Measurements from ENCODE around the gene STK38.

- TF ChIP-seq CTCF (conservative IDR thresholded peaks at IDR 0.05 in 1 of 2, IDR thresholded peaks at IDR 0.05 in 1 of 2; ENCODE audit: low read depth in 1 of 2, low read length in 2 of 2) = peak in 1 of 2 donors; percentile 15
- TF ChIP-seq EZH2 (IDR thresholded peaks at IDR 0.05; ENCODE audit: low read length, missing control alignments) = no peak
Observed at GRCh38 chr6:36539814-36540568, 7.3 kb downstream of the STK38 start.
